ENCODE results near the gene FOXP1.

- no peak for TF ChIP-seq CTCF (IDR thresholded peaks at IDR 0.05)
- no peak for TF ChIP-seq POLR2A (IDR thresholded peaks at IDR 0.05)
Observed at GRCh38 chr3:71499227-71499876, 84.2 kb downstream of the FOXP1 start.
